ENCODE measurements around the gene P2RX5.

P2RX5 gene

DNA sequence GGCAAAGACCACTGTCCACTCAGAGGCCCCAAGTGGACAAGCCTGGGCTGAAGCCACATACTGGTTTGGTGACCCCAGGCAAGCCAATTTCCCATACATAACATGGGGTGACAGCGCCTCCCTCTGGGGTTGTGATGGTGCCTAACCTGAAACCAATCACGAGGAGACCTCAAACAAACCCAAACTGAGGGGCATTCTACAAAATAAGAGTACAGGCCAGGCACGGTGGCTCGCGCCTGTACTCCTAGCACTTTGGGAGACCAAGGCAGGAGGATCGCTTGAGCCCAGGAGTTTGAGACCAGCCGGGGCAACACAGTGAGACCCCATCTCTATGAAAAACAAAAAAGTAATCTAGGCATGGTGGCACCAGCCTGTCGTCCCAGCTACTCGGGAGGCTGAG lies 3.6 kb downstream of the P2RX5 start:
- TF ChIP-seq, protein P1, sequence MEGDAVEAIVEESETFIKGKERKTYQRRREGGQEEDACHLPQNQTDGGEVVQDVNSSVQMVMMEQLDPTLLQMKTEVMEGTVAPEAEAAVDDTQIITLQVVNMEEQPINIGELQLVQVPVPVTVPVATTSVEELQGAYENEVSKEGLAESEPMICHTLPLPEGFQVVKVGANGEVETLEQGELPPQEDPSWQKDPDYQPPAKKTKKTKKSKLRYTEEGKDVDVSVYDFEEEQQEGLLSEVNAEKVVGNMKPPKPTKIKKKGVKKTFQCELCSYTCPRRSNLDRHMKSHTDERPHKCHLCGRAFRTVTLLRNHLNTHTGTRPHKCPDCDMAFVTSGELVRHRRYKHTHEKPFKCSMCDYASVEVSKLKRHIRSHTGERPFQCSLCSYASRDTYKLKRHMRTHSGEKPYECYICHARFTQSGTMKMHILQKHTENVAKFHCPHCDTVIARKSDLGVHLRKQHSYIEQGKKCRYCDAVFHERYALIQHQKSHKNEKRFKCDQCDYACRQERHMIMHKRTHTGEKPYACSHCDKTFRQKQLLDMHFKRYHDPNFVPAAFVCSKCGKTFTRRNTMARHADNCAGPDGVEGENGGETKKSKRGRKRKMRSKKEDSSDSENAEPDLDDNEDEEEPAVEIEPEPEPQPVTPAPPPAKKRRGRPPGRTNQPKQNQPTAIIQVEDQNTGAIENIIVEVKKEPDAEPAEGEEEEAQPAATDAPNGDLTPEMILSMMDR (IDR thresholded peaks at IDR 0.05) = no peak

DNA sequence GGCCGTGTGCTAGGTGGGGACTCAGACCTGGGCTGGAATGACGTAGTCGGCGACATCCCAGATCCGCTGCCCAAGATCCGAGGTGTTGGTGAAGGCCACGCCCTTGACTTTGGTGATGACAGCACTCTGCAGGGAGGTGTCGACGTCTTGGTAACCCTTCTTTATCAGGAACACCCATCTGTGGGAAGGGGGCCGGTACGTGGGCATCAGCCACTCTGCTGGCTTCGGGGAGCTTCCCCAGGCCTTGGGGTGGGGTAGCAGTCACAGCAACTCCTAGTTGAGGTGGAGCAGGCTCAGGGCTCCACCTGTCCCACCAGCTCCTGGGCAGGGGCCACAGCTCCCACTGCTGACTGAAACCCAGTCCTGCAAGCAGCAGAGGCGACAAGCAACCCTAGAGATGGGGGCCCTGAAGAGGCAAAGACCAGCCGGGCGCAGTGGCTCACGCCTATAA lies 4.3 kb downstream of the P2RX5 start:
- TF ChIP-seq, protein P1 (IDR thresholded peaks at IDR 0.05) = no peak

DNA sequence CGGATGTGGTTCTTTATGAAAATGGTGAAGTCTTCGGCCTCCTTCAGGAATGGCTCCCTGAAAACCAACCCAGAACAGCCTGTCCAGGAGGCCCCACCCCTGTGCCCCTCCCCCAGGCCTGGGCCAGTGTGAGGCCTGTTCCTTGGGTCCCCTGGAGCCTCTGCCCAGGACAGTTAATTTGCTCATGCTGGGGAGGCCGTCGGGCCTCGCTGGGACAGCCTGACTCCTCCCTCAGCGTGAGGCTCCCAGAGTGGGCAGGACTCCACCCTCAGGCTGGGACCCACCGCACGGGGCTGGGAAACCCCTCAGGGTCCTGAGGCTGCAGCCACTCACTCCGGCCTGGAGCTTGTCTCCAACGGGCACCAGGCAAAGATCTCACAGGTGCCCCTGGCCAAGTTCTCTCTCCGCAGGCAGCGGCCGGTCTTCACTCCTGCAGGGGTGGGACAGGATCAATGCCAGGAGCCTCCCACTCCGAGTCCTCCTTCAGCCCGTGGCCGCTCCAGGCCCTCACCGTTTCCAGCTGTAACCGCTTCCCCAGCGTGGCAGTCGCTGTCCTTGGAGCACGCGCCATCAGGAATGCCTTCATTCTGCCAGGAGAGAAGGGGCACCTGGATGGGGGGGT lies 5.8 kb downstream of the P2RX5 start:
- TF ChIP-seq, protein P1 (IDR thresholded peaks at IDR 0.05) = no peak

DNA sequence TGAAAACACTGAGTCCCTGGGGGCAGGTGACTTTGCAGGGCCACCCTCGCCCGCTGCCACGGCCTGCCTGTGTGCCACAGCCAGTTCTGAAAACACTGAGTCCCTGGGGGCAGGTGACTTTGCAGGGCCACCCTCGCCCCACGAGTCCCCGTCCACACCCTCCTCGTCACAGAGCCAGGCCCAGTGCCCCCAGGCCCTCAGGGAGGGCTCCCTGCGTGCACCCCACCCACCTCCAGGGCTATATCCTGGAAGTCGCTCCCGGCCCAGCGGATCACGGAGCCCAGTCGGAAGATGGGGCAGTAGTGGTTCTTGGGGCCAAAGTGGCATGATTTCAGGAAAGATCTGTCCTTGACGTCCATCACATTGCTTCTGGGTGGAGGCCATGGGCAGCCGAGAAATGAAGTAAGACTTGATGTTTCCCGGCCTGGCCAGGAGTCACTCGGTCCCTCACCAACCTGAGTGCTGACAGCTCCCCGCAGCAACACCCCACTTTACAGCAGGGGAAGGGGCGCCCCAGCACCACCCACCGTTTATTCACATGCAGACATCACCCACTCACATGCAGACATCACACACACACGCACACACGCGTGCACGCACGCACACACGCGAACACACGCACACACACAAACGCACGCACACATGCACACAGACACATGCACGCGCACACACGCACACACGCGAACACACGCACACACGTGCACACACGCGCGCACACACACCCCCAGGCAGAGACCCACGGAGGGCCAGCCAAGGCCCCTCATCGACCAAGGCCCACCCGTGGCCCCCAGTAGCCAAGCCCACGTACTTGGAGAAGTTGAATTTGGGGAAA lies 6.5 kb downstream of the P2RX5 start:
- TF ChIP-seq, protein P1 (IDR thresholded peaks at IDR 0.05) = no peak

DNA sequence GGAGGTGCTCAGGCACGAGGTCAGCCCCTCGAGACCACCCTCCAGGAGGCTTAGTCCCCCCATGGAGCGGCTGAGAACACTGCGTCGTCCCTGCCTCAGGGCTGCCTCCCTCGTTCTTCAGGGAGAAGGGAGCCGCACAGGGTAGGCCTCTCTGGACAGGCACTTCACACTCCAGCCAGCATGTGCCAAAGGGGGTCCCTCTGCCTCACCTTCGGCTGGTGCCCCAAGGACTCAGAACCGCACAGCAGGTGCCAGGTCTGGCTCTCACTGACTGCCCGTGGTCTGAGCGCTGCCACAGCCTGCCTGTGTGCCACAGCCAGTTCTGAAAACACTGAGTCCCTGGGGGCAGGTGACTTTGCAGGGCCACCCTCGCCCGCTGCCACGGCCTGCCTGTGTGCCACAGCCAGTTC lies 7.1 kb downstream of the P2RX5 start:
- TF ChIP-seq, protein P1 (IDR thresholded peaks at IDR 0.05) = no peak

DNA sequence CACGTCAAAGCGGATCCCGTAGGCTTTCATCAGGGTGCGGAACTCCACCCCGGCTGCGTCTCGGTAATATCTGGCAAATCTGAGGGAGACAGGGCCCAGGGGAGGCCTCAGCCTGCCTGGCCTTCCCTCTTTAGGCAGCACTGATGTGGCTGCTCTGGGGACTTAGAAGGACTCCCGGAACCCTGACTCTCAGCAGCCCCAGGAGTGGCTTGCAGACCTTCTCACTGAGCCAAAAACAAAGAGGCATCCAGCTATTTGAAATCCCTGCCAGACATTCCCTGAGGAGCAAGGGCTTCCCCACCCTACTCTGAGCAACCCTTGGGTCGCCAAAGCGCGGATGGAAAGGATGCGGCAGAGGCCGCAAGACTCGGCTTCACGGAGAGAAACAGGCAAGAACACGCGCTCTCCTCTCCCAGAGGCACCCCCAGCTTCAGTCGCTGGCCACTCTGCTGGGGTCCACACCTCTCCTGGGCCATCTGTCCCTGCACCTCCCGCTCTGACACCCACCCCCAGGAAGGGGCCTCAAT lies 7.9 kb downstream of the P2RX5 start:
- TF ChIP-seq, protein P1 (IDR thresholded peaks at IDR 0.05) = no peak

DNA sequence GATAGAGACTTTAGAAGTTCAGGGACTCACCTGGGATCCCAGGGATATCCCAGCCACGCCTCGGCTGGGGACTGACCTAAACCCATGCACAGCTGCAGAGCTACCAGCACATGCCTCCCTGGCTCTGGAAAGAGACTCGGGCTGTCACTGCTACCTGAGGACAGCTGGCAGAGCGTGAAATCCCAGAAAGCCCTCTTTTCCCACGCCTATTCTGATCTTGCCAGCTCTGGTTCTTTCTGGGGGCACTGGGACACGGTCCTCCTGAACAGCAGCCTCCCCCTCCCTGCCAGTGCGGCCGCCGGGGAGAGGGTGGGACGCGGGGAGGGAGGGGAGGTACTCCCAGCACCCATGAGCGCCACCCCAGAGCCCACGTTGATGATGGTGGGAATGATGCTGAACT lies 10.8 kb downstream of the P2RX5 start:
- TF ChIP-seq, protein P1 (IDR thresholded peaks at IDR 0.05) = no peak

Measured in LNCAP (cell line).